DMS 273 treated with DMSO at 0.1 percent for 48 hours (cell line): ENCODE measurements around the gene MRC2.

ENCODE experiments used
- DNase-seq: peaks from one replicate; lab custom pipeline; 2025; lab: John Stamatoyannopoulos, UW

MRC2 gene

DNA sequence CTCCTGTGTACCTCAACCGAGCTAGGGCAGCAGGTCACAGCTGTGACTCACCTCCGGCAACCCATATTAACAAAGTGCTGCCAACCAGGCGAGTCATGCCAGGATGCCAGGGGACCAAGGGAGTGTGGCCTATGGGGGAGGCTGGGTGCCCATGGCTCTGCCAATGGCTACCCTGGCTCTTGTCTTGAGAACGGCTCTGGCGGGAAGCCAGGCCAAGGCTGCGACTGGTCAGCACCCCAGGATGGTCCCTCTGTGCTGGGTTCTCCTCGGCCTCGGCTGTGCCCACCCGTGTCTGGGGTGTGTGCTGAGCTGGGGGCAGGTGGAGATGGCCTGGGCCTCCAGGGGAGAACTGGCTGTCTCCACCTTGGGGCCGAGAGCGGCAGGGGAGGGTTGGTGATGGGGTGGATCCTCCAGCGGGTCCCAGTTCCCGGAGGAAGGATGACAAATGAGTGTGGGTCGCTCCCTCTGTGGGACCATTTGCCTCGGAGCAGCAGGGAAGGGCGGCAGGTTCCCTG, 75.8 kb downstream of the MRC2 start:
- no peak for DNase-seq

DNA sequence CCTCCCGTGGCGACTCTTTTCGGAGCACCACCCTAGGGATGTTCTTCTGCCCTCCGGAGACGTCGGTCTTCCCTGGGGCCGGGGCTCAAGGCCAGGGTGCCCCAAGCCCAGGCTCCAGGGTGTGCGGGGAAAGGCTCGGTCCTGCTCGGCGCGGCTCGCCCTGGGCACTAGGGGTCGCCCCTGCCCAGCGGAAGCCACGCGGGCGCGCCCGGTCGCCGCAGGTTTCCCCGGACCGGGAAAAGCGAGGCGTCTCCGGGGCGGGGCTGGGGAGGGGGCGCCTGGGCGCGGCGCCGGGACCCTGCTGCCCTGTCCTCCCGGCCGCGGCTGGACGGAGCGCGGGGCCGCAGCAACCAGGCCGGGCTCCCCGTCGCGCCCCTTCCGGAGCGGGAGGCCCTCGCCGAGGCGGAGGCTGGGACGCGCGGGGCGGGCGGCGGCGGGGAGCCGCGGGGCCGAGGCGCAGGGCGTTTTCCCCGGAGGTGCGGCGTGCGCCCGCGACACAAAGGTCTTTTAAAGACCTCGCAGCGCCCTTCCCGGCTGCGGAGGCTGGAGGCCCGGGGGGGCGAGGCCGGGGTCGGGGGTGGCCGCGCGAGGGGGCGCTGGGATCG, 76.4 kb downstream of the MRC2 start:
- DNase-seq = no peak

DNA sequence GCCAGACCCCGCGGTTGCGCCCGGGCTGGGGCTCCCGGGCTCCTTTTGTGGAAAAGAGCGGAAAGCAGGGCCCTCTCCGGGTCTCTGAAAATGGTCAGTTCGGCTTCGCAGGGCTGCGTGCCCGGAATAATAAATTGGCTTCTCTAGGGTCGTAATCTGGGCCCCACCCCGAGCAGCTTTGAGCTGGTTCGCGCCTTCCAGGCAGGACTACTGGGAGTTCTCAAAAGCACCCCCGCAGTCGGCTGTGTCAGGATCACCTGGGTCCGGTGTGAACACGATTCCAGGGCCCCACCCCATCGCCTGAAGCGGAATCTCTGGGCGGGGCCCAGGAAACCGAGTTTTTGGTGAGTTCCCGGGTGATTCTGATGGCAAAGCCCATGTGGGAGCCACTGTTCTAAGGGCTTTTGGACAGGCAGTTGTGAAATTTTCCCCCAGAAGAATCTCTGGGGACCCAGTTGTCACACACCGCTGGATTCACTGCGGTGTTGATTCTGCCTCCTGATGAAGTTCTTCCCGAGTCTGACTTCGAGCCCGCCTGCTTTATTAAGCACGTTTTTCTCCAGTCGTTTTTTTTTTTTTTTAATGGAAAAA, 77.0 kb downstream of the MRC2 start:
- DNase-seq = no peak

DNA sequence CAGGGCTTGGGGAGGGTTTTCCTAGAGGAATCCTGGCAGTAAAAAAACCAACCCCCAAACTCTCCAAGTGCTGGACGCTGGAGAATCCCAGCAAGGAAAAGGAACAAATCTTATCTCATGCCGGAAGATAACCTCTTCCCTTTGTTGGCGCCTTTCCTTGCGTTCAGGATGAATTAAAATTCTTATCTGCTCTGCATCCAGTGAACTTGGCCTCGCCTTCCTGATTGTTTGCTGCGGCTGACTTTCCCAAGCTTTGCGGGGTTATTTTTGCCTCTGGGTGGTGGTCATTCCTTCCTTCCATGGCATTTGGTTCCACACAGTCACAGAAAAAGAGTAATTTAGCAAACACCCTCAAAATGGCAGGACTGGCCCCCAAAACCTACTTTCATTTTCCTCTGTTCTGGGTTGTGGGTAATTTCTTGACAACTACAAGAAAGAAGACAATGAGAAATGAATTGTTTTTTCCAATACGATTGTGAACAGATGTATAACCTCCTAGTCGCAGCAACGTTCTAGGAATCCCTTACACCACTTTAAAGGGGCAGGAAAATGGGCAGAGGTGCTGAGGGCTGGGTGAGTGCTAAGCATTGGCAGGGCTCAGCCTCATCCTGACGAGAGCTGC, 77.8 kb downstream of the MRC2 start:
- no peak for DNase-seq

DNA sequence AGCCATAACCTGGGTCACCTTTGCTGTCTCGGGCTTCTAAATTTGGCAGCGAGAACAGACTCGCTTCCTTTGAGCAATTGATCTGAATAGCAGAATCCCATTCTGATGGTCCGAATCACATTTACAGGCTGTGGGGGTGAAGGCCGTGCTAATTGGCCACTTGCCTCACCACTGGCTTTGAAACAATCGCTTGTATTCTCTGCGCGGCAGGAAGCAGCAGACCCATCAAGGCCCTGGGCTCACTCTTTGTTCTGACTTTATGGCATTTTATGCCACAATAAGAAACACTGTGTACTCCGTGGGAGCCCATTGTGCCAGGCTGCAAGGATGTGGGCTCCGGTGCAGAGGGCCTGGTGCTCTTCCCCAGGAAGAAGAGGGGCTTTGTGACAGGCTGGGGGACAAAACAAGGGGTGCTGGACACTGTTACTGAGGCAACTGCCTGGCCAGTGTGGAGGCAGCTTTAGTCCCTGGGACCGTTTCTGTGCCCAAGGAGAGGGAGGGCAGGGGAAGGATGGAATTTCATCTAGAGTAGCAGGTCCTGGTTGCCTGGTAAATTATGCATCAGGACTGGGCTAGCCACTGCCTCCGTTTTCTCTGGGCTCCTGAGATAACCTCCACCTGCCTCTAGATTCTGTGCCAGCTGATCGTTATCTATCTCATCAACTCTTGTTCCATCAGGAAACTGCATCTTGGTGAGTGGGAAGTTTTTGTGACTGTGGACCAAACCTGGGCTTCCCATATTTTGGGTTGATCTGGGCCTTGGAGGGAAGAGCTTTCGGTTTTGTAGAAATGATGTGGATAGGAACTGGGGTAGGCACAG, 78.5 kb downstream of the MRC2 start:
- no peak for DNase-seq

DNA sequence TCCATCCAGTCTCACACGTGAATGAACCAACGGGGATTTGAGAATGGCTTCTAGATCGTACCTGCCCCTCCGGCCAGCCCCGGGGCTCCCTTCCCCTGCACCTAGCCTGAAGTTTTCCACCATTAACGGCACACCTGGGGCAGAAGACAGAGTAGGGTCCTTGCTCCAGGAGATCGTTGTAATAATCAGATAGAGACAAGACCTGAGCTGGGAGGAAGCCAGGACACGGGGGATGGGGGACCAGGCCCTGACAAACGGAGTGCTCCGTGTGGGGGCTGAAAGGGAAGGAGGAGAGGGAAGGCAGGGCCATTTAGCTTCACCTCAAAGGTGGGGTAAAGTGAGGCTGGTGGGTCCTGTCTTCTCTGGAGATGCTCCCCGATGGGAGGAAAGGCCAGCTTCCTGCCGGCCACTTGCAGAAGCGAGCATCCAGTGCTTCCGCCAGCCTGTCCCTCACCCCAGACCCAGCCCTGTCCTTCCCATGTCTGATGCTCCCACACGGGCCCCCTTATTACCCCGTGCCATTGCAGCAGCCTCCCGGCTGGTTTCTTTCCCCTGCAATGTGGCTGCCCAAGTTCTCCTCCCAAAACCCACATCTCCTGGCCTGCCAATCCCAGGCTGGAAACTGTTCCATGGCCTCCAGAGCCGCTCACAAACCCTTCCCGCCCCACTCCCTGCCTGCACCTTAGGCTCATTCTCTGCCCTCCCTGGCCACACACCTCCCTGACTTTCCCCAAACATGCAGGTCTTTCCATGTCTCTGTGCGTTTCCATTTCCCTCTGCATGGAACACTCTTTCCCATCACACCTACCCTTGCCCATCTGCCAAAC, 79.3 kb downstream of the MRC2 start:
- DNase-seq = no peak

DNA sequence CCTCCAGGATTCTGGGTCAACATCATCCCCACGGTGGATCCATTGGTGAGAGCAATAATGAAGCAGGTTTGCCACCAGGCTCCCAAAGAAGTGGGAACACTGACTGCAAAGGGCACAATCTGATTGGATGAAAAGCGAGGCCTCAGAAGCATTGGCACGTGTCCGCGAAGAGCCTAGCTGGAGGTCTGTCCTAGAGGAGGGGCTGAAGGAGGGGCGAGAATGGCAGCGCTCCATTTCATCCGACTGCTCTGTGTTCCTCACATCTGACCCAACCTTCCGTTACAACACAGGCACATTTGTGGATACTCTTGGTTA, 79.9 kb downstream of the MRC2 start:
- no peak for DNase-seq

DNA sequence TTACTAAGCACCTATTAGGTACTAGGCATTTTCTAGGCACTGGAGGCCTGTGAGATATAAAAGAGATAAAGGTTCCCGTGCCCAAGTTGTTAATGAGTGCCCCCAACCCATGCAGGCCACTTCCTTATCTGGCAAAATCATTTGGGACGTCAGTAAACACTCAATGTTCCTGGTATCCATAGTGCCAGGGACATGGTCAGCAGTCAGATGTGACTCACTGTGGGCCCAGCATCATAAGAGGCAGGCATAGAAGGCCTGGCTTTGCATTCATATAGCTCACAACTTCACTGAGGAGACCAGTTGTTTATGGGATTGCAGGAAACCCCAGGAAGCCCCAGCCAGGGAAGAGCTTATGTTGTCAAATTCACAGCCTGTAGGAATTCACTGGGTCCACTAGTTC, 81.1 kb downstream of the MRC2 start:
- DNase-seq = no peak

DNA sequence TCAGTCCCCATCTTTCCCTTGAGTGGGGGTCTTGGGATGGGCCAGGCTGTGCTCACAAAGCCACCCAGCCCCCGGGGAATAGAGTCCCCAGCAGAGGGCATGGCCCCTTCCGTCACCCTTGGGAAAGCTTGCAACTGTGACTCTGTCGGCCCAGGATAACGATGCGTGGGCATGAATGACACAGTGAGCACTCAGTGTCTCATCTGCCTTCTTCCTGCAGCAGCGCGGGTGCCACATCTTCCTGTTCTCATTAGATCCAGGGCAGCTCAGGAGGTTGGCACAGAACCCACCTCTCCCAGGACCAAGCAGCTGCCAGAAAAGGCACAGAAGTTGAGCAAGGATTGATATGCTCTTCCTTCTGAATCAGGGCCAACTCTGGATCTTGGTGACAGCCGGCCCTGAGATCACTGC, 84.7 kb downstream of the MRC2 start:
- no peak for DNase-seq

DNA sequence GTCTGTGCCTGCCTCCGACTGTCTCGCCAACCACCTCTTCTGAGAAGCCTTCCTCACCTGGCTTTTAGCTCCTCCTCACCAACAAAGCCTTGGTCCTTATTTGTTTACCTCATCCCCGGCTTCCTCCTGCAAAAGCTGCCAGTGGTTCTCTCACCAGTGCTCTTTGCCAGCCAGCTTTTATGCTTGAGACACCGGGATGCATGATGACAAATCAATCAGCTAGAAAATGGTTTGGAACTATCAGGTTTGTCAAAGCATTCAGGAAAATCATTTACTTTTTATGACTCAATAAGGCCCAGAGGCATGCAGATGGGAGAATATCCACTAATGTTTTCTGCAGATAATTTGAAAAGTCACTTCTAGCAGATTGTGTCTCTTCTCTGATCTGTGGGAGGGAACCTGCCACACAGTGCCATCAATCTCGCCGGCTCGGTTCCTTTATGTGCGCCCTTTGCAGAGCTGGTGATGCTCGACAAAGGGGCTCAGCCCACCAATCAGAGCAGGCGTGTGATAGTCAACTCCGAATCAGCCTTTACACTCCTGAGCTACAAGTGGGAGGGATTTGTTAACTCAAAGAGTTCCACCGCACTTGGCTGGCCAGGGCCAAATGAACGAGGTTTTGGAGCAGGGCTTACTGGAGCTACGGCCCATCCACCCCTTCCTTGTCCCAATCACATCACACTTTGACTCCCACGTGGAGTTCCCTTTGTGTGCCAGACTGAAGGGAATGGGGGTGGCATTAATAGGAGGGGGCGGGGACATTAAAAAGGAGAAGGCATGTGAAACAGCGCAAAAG, 85.8 kb downstream of the MRC2 start:
- DNase-seq = no peak

DNA sequence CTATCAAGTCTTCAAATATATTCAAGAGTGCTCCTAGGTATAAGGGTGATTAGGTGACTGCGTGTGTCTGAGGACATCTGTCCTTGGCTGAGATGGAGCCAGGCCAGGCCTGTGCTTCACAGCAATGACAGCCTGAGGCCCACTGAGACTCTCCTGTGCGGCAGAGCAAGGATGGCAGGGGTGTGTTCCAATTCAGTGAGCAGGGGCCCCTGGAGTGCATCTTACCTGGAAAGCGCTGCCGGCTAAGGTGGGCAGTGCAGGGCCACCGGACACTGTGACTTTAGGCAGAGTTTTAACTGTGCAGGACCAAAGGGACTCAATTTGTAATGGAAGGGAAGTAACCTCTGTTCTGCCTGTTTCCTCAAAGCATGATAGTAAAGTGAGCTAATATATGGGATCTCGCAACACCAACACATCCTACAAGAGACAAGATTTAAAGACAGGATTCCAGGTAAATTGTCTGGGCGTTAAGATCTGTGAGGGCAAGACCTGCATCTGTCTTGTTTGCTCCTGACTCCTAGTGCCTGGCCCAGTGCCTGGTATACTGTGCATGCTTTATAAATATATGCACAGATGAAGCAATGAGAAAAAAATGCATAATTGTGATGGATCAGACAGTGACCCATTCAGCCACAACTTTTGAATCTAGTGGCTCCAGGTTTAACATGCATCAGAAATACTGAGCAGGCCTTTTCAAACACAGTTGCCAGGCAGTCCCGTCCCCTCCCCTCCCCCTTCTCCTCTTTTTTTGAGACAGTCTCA, 86.7 kb downstream of the MRC2 start:
- no peak for DNase-seq

DNA sequence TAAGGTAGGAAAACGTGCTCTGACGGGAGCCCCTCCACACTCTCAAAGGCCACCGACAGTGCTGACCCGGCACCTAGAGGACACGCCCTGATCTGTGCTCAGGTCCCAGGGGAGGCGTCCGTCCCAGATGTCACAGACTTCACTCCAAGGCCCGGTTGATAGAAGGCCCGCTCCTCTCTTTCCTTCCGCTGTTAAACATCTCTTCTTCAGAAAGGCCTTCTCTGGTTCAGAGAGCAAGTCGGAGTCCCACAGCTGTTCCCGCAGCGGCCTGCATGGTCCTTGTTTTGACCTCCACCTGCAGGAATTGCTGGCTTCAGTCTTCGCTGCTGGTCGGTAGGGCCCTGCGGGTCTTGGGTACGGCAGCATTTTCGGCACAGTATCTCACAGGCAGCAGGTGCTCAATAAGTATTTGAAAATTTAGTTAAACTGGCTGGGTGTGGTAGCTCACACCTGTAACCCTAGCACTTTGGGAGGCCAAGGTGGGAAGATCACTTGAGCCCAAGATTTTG, 88.5 kb downstream of the MRC2 start:
- DNase-seq = no peak

DNA sequence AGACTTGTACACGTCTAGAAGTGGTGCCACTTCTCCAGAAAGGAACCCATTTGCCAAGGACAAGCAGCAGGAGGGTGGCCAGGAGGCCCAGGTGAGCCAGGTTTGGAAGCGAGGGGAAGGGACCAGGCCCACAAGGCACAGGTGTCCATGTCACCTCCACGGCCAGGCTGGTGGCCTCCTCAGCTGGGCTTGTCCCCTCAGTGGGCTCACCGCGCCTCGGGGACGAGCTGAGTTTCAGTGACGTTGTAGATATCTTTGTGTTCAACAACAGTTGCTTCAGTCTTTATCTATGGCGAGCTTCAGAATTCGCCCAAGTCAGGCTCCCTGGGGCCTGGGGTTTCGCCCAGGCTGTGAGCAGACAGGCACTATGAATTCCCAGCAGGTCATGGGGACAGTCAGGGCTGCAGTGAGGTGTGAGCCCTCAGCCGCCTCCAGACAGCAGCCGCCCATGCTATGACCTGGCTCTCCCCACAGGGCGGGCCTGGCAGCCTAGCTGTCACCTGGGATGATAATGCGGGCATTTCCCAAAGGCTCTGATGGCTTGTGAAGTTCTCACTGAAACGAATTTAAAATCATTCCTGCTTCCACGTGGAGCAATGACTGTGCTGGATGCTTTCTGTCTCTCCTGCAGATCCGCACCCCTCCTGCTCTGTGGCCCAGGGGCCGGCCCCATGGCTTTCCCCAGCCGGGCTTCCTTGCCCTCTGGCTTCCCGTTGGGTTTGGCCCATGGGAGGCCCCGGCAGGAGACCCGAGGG, 89.5 kb downstream of the MRC2 start:
- no peak for DNase-seq

DNA sequence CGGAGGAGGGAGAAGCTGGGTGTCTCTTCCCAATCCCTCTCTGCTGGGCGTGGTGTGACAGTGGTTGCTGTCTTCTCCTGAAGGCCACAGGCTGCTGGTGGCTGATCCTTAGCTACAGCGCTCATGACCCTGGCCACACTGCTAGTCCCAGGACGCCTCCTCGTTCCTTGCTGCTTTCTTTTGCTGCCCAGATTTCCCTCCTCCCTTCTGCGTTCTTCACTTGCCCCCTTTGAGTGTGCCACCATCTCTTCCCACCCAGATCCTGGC, 90.1 kb downstream of the MRC2 start:
- no peak for DNase-seq

DNA sequence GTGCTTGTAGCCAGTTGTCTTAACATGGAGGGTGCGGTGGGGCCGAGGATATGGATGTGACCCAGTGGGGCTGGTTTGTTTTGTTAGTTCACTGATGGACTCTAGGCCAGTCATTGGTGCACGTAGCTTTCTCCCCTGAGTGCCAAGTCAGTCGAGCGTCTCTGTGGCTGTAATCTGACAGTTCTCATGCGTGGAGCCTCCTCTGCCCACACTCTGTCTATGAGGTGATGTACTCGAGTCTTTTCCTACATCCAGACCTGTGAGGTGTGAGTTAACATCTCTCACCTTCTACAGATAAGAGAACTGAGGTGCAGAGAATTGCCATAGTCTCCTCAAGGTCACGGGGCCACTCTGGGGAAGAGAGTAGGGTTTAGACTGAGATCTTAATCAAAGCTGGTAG, 90.4 kb downstream of the MRC2 start:
- DNase-seq = no peak

DNA sequence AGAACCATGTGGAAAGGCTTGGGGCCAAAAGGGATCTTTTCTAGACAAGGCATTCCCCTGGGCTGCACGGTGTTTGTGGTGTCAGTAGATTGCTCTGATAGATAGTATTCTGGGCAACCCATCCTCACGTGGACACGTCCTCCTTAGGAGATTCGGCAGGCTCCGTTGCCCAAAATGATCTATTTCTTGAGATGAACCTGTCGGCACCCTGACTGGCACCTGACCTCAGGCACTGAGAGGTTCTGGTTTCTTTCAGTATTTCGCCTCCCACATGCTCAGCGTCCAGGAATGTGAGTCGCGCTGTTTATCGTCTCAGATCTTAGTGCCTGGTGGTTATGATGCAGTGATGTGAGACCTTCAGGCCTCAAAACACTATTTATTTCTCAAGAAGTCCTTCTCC, 91.0 kb downstream of the MRC2 start:
- DNase-seq = no peak

DNA sequence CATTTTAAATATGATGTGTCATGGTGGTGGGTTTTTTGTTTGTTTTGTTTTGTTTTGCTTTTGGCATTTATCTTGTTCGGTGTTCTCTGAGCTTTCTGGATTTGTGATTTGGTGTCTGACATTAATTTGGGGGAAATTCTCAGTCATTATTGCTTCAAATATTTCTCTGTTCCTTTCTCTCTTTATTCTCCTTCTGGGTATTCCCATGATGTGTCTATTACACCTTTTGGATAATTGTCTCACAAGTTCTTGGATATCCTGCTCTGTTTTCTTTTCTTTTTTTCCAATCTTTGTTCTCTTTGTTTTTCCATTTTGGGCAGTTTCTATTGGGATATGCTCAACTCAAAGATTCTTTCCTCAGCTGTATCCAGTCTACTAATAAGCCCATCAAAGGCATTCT, 92.1 kb downstream of the MRC2 start:
- DNase-seq = no peak

DNA sequence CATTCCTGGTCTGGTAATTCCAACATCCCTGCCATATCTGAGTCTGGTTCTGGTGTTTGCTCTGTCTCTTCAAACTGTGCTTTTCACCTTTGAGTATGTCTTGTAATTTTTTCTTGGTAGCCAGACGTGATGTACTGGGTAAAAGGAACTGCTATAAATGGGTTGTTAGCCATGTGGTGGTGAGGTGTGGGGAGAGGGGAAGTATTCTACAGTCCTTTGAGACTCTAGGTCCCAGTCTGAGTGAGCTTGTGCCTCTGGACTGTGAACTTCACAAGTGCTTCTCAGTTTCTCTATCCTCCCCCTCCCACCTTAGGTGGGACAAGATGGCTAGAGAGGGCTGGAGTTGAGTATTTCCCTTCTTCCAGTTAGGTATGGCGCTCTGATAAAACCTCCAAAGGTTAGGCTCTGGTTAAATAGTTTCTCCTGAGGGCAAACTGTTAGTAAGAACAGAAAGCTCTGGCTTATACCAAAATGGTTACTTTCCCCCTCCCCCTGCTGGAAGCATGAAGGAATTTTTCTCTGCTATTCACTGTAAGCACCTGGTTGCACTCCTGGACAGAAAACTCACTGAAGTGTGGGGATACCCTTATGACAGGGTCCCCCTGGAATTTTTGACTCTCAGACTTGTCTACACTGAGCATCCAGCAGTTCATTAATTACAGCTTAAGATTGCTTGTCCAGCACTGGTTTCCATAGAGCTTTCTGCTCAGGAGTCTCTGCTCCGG, 92.8 kb downstream of the MRC2 start:
- peak; percentile 20 for DNase-seq

DNA sequence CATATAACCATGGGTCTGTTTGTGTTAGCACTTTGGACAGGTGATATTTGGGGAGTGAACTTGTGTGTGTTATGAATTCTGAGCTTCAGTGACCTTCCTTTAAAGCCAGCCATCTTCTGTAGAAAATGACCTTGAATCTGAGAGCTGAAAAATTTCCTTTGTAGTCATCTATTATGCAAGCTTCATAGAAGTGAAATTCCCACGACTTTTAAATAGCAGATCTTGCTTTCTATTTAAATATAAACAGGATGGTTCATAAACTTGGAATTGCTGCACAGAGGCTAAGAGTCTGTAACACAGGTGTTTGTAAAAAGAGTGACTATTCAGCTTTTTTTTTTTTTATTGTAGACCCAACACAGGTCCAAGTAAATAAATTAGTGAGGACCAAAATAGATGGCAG, 95.2 kb downstream of the MRC2 start:
- no peak for DNase-seq
